Fibroblast of mammary gland (primary cell): ENCODE results near the gene ALX4.

ENCODE experiments used
- DNase-seq: peaks from one replicate; pipeline ENCODE4 v3.0.0-alpha.2; 2010; ENCODE audit warnings: low read depth
- H3K4me3 ChIP-seq: 2 replicates; pipeline ENCODE4 v1.5.1; 2011; ENCODE audit warnings: low read depth, mild to moderate bottlenecking, low read length, moderate library complexity; ENCODE audit not compliant: control insufficient read depth
- TF ChIP-seq, protein P1 (sequence below): conservative IDR thresholded peaks from 2 replicates; pipeline ENCODE4 v1.5.1; 2011; ENCODE audit warnings: low read depth, low read length, inconsistent platforms; ENCODE audit not compliant: control insufficient read depth, insufficient read depth

ALX4 gene

DNA sequence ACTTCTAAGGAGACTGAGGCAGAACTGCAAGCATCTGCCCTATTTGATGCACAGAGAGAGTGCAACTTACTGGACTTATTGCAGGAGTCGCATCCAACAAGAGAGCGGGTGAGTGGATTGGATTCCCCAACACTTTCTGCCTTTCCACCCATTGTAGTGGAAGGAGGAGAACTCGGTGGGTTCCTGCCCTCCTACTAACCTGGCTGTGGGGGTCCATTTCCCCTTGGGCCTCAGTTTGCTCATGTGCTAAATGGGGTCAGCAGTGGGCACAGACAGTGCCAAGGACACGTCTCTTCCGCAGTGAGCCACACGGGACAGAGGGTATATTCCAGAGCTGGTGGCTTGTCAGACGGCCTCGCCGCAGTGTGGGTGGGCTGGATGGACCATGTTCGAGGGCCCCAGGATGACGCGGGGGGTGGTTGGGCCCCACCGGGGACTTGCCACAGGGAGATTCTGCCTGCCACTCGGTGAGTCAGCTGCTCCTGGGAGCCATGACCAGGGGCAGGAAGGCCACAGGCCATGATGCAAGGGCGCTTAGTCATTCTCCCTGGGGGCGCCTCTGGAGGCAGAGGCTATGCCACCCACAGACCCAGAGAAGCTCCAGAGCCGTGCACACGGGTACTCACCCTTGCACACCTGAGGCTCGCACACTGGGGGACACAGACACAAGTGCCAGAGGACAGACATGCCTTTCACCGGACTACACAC is 8.2 kb downstream of the ALX4 start:
- H3K4me3 ChIP-seq: no peak overlapping the region
- TF ChIP-seq, protein P1, sequence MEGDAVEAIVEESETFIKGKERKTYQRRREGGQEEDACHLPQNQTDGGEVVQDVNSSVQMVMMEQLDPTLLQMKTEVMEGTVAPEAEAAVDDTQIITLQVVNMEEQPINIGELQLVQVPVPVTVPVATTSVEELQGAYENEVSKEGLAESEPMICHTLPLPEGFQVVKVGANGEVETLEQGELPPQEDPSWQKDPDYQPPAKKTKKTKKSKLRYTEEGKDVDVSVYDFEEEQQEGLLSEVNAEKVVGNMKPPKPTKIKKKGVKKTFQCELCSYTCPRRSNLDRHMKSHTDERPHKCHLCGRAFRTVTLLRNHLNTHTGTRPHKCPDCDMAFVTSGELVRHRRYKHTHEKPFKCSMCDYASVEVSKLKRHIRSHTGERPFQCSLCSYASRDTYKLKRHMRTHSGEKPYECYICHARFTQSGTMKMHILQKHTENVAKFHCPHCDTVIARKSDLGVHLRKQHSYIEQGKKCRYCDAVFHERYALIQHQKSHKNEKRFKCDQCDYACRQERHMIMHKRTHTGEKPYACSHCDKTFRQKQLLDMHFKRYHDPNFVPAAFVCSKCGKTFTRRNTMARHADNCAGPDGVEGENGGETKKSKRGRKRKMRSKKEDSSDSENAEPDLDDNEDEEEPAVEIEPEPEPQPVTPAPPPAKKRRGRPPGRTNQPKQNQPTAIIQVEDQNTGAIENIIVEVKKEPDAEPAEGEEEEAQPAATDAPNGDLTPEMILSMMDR: no peak
- DNase-seq: peak; percentile 78

DNA sequence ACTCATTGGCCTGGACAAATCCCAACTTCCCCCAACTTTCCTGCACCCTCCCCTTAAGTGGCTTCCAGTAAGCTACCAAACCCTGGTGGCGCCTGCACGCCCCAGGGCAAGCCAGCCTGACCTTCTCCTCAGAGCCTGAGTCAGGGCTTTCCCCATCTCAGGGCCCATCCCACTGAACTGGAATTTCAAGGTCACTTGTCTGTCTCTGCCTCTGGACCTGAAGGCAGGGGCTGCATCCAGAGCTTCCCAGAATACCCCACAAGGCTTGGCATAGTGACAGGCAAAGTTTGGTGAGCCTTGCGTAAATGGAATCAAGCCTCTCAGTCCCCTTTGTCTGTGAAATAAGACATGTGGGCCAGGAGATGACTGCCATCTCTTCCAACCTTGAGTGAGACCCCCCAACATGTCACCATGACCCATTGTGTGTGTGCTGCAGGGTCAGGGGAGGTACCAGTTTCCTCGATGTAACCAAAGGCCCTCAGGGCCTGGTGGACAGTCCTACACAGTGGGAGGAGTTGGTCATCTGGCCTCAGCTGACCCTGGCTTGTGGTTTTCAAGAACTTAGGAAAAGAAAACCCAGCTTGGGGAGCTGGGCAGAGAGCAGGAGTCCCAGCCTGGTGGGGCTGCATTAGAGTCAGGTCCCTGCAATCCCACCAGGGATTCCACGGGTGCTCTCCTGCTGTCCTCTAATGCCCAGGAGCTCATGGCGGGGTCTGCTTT is 8.9 kb downstream of the ALX4 start:
- DNase-seq: peak; percentile 72
- TF ChIP-seq, protein P1: no peak
- no peak overlapping the region for H3K4me3 ChIP-seq

DNA sequence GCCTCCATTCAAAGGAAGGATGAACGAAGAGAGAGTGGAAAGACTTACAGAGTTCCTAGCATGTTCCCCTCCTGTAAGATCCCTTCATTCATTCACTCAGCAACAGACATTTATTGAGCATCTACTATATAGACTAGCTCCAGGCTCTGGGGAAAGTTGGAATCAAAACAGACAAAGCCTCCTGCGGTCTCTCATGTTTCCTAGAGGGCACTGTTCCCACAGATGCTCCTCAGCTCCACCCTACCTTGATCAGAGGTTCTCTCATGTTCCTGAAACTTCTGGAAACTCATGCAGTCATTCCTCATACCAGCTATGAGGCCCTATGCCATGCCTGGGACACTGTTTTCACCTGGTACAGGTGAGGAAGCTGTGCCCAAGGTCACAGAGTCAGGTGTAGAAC is 11.1 kb downstream of the ALX4 start:
- no peak overlapping the region for H3K4me3 ChIP-seq
- no peak for DNase-seq
- TF ChIP-seq, protein P1: no peak

DNA sequence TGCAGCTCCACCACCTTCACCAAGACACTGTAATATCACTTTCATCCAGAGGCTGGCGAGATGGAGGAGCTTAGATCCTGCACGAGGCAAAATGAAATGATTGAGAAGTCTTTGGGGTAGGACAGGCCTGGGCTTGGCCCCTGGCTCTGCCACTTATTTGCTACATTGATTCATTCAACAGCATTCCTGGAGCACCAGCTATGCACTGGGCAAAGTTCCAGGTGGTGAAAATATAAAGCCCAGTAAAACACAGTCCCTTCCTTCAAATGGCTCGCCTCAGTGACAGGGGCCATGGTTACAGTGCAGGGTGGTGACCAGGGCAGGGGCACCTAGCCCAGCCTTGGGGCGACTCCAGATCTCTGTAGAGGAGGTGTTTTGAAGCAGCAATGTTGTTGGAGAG is 19.7 kb downstream of the ALX4 start:
- DNase-seq: no peak
- TF ChIP-seq, protein P1: no peak
- H3K4me3 ChIP-seq: no peak overlapping the region

DNA sequence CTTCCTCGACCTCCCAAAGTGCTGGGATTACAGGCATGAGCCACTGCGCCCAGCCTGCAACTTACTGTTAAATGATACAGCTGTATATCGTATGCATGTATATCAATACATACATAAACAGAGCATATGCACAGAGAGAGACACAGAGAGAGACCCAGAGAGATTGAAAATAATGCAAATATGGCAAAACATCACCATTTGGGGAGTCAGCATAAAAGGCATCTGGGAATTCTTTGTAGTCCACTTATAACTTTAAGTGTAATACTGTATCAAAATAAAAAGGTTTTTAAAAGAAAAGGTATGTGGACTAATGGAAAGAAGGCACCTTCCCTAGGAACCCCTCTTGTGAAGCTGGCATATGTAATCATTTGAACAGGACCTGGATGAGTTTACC is 21.8 kb downstream of the ALX4 start:
- no peak overlapping the region for H3K4me3 ChIP-seq
- TF ChIP-seq, protein P1: no peak
- no peak for DNase-seq

DNA sequence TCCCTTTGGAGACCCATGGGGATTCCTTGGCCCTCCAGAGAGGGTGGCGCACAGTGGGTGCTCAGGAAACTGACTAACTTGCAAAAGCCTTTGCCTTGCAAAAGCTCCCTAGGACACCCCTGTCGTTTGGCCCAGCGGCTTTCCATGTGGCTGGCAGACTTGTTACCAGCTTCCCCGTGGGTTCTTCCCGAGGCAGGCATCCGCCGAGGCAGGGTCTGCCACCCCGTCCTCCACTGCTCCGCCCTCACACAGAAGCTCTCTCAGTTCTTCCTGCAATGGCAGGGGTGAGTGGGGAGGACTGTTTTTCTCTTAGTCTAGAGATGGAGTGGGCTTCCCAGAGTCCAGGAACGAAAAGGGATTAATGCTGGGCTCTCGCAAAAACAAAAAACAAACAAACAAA is 23.0 kb downstream of the ALX4 start:
- no peak overlapping the region for H3K4me3 ChIP-seq
- no peak for DNase-seq
- TF ChIP-seq, protein P1: no peak
